Effector CD8-positive, alpha-beta T cell (primary cell): ENCODE measurements around the gene ELL2.
"Not testable (repeated sequence)": the region's sequence is repeated elsewhere in the genome, so short reads cannot be mapped to it uniquely, and the experiment has no call there.

Source experiments
- DNase-seq: peaks from one replicate; lab custom pipeline; 2025; lab: John Stamatoyannopoulos, UW

Gene ELL2

DNA sequence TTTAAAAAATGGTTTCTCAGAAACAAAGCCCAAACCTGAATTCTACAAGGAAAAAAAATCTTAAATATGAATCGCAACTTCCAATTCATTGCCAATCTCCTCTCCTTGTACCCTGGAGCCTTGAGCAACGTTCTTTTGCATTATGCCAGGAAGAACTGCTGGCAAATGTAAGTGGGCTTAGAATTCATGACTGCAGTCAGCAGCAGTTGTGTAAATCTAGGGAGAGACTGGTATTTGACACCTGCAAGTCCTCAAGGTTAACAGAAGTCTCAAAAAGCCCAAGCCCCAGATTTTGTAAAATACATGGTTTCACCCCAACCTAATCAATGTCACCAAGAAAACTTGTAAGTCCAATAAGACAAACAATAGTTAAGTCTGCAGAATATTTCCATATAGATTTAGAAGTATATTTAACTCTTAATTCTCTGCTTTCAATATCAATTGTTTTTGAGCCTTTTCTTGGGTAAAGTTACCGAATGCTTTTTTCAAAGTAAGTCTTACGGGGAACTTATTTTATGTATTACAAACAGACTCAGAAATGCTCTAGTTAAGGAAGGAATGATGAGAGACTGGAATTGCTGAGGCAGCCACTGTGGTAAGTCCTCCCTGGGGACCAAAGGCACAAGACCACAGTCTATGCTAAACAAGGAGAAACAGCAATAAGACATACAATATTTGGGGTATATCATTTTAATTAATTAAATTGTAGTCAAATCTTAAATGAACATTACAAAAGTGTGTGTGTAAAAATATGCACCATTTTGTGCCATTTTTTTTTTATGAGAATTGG, 31.3 kb downstream of the ELL2 start:
- no peak for DNase-seq

DNA sequence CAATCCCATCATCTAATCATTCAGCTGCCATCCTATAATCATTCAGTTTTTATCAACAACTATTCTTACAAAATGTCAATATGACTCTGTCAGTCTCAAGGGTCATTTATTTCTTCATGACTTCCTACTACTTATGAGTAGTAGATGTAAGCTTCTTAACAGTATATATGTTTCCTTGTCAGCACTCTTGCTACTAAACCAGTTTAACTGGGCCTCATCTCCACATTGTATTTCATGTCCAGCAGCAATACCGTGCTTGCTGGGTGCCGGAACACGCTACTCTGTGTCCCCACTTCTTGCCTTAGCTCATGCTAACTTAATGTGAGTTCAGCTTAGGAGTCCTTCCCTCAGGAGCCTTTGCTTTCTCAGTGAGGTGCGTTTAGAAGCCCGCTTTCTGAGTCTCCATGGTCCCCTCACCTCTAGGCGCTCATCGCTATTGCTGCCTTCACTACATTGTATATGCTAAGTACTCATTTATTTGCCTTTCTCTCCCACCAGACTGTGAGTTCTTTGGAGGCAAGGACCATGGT, 32.9 kb downstream of the ELL2 start:
- no peak for DNase-seq

DNA sequence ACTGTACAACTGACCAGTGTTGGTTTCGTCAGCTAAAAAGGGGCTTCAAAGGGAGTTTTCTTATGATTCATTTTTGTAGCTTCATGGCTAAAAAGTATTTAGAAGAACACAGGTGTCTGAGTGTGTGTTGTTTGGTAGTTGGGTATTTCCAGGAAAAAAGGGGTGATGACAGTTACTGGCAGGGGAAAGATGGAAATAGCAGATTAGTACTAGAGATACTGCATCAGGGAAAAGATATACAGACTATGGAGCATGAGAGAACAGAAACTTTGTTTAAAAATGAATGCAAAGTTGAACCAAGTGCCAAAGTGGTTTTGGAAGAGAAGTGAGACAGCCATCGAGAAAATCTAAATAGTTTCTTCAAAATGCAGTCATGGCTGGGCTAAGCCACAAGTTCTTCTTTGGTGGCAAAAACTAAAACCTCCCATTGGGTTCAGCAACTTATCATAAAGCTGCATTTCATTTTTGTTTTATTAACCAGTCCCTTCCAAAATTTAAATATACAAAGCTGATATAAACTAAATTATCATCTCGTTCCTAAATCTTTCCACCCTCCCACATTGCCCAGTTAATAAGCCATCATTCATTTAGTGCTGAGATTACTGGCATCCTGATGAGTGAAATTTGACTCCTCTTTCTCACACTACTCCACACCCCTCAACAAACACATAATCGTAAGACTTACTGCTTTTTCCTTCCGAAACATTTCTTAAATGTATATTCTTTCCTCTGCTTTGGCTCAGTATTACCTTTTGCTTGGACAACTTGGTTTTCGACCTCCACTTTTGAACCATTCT, 33.5 kb downstream of the ELL2 start:
- DNase-seq, result no peak

DNA sequence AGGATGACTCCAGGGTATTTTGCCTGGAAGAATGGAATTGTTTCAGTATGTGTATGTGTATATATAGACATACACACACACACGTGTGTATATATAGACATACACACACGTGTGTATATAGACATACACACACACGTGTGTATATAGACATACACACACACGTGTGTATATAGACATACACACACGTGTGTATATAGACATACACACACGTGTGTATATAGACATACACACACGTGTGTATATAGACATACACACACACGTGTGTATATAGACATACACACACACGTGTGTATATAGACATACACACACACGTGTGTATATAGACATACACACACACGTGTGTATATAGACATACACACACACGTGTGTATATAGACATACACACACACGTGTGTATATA, 34.4 kb downstream of the ELL2 start:
- DNase-seq, result not testable (repeated sequence)

DNA sequence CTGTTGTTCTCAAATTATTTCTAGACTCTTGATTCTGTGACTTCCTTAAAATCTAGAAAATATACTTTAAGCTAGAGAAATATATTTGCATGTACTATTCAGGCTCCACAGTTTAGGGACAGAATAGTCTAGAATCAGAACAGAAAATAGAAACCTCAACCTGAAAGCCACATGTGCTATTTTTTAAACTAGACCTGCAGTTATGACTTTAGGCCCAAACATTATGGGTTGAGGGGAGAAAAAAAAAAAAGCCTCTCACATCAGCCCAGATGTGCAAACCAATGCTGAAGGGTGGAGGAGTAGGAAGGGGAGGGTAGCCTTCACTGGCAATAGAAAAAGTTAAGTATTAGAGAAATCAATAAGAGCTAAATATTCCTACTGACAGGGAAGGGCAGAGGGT, 35.7 kb downstream of the ELL2 start:
- no peak for DNase-seq

DNA sequence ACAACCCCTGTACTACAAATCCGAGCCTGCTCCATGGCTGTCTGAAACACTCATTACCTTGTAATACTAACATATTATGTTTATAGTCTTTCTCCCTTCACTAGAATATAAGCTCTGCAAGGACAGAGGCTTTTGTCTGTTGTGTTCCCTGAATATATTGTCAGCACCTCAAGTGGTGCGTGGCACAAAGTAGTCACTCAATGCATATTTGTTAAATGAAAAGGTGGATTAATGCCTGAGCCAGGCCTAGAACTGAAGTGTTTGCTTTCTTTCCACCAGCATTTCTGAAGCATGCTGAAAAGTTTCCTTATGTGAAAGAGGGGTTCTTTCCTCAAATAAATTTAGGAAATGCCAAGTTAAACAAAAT, 36.3 kb downstream of the ELL2 start:
- DNase-seq, result no peak

DNA sequence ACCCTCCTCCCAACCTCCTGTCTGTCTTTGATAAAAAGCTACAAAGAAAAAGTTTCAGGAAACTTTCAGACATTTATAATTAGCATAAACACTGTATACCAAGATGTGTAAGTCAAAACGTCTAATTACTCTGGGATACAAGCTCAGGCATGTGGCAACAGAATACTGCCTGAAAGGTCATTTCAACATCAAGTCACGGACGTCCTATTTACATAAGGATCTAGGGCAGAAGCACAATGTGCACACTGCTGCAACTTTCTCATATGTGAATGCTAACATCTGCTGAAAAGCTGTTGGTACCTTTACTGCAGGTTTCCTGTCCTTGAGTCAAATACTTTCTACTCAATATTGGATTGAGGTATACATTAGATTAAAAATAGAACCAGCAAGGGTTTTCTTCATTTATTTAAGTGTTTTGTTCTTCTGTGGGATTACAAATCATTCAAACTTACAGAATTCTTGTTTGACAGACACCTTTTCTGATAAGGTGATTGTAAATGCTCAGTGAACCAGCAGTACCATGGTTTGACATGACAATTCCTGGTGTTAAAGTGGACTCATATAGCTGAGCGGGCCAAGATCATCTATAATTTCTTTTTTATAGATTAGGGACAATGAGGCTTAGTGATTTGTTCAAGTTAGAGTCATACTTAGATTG, 36.8 kb downstream of the ELL2 start:
- no peak for DNase-seq

DNA sequence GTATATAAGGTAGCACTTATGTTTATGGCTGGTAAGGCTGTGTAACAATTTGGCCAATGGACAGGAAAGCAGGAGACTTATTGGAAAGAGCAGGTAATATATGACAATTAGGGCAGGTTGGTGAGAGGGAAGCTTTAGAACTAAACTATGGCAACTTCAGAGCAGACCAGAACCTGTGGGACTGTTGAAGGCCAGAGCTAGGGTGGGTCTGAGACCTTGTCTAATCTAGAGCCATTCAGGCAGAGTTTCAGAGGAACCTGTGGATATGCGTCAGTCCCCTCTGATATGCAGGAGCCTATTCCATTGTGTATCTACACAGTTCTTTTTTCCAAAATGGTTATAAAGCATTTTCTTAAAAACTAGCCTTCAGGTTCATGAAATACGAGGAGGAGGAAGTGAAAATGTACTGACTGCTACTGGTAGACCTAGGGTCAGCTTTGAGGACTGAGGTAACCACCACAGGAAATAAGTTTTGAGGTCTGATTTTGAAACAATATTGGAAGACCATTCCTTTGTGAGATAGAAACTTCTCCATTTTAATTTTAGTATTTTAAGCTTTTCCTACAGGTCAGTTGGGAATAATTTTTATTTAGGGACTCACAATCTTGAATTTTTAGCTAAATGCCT, 37.6 kb downstream of the ELL2 start:
- no peak for DNase-seq

DNA sequence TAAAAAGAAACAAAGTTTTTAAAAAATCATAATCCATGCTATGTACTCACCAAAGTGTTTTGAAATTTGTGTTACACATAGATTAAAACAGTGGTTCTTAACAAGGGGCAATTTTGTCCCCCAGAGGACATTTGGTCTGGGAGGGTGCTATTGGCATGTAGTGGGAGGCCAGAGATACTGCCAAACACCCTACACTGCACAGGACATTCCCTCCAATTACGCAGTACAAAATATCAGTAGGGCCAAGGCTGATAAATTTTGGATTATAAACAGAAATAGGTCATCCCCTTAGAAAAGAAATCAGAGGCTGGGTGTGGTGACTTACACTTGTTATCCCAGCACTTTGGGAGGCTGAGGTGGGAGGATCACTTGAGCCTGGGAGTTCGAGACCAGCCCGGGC, 38.9 kb downstream of the ELL2 start:
- no peak for DNase-seq

DNA sequence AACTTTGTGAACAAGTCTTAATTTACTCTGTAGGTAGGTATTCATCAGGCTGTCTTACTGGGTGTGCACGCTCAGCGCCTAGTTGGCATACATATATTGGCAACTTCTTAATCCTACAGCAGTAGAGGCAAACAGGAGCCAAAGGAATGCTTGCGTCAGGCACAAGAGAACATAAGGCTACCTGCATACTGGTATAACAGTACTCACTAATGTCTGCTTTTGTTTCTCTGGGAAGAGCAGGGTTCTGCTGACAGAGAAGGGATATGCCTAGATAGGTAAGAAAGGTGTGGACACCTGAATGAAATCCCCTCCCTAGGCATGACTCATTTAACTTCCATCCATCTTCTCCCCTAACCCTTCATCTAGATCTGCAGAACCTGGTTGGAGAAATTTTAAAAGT, 40.1 kb downstream of the ELL2 start:
- DNase-seq, result no peak

DNA sequence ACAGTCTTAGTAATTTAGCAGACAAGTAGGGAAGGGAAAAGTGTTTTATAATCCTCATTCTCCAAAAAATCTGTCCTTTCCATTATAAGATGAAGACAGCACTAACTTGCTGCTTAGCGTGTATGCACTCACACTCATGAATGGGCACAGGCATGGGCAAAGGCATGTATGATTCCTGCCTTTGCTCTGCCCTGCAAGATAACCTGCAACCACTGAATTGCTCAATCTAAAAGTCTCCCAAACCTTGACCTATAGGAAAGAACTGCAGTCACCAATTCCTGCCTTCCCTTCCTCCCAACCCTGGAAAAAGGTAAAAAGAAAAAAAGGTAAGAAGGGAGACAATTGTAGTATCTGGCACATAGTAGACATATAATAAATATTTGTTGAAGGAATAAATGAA, 40.8 kb downstream of the ELL2 start:
- DNase-seq, result no peak

DNA sequence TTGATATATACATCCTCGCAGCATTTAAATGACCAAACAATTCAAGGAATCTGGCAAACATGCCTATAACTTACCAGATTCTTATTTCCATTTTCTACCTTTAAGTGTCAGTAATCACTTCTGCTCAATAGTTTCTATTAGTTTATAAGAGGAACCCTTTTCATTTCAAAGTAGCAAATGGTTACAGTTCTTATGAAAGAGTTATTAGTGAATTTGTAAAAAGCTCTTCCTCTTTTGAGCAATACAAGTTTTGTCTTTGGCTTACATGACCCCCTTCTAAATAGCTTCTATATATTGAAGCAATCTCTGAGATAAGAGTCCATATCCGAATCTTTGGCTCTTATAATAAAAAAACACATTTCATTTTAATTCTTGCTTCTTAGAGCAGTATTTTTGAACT, 42.0 kb downstream of the ELL2 start:
- DNase-seq, result no peak

DNA sequence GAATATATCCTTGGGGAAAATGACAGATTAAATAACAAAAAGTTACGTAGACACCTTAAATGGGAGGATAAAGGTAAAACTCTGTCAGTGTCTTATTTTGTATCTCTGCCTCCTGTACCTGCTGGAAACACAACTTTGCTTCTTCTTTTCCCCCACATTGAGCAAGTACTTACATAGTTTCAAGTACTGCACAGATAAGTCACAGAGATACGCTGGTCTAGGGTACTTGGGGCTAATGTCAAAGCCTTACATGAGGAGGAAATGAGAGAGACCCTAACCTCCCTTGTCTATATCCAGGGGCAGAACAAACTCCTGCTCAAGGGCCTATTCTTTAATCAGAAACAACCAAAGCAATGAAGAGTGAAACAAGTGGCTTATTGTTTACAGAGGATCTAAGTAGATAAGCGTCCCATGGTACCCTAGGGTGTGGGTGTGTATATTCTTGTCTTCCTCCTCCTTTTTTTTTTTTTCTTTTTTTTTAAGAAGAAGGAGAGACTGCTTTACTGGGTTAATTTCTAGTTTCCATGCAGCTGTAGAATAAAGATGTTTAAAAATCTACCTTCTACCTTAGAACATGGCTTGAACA, 43.1 kb downstream of the ELL2 start:
- DNase-seq, result no peak

DNA sequence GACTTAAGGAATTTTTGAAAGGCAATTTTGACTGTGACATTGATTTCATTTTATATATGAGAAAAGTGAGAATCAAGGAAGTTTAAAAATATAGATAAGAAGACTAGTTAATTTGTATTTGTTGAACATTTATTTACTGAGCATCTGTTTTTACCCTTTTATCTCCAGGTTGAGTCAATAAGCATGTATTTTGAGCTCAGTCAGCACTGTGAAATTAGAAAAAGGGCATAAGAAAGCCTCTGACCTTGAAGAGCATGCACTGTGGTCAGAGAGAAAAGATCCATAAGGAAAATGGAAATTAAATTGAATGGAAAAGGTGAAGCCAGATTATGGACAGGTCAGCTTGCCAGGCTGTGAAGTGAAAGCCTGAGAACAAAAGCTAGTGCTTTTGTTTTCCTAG, 44.4 kb downstream of the ELL2 start:
- DNase-seq, result no peak

DNA sequence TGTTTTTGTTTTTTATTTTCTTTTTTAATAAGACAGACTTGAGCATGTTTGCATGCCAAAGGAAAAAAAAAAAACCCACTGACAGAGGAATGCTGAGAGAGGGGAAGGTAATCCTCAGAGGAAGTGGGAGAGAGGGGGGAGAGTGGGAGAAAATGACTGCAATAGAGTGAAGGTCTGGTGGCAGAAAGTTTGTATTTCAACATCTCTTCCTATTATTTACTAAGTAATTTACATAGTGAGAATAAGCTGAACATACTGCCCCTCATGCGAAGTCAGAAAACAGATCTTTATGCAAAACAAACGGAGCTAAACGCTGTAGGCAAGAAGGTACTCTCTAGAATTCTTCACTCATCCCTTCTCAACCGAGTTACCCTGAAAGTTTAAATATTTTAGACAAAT, 45.0 kb downstream of the ELL2 start:
- no peak for DNase-seq

DNA sequence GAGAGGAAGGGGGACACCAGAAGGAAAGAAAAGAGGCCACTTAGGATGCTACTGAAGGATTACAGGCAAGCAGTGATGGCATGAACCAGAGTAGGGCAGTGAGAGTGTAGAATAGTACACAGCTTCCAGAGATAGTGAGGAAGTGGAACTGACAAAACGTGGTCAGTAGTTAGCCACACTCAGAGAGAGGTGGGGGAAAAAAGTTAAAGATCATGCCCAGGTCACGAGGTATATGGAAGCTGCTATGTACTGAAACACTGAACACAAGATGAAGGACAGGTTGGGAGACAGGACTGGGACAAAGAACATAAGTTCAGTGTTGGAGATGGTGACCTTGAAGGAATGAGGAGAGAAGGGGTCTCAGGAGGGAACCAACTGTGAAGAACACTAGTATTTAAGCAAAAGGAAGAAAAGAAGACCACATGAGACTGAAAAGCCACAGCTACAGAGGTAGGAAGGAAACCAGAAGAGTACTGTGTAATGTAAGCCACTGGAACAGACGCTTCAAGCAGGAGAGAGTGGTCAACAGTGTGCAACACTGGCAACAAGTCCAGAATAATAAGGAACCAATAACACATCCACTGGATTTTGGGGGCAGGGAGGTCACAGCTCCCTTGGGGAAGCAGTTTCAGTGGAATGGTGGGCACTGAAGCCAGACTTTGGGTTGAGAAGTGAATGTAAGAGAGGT, 45.5 kb downstream of the ELL2 start:
- DNase-seq, result no peak

DNA sequence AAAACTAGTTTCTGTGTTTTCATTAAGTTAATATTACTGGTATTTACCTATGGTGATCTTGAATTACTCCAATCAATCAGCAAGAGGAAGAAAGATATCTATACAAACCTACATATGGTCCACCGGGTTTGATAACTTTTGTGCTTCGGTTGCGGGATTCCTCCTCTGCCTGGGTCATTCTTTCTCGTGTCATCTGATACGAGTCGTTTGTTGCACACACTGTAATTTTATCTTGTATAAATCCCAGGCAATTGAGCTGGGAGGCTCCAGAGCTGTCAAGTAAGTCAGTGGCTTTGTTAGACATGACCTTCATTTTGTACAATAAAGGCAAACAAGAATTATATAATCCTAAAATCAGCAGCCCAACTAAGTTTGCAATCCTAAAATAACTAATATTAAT, 48.0 kb downstream of the ELL2 start:
- DNase-seq, result no peak

DNA sequence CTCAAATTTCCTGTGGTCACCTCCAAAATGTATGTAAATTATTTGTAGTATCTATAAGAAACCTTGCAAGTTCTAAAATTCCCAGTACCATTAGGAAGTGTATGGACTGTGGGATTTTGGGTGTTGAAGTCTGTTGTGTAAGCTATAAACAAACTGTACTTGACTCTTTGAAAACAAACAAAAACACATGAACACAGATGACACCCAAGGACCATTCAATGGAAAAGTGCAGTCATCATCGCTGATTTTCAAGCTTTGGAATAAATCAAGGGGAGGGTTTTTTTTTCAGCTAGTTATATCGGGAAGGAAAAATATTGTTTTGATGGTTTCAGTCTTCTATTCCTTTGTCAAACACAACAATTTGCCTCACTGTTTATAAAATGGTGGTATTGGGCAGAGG, 49.6 kb downstream of the ELL2 start:
- DNase-seq, result no peak

DNA sequence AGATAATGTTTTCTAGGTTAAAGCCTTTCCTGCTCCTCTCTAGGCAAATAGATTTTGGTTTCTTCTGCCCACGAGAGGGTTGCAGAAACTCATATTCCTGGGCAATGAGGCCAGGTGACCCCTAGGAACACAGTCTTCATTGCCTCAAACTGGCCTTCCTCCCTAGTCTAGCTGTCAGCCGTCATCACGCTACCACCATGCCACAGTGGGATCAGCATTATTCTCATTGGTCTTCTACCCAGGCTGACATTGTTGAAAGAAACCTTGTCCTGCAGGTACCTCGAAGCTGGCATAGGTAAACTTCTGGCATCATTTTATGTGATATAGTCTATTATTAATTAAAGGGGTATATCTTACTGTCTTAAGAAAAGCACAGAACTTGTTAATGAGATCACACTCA, 51.1 kb downstream of the ELL2 start:
- DNase-seq, result no peak

DNA sequence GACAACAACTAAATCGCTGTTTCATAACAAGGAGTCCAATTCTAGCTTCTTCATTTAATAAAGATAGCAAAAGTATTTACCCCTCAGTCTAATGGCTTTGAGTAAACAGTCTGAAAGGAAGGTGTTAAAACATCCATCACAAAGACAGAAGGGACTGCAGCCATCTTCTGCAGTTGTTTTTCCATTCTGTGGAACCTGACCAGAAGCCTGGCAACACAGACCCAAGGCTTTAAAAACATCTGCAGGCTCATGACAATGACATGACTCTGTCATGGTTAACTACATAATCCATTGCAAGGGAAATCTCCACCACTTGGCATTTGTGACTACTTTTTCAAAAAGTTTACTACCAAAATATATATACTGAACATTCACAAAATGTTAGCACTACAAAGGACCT, 51.9 kb downstream of the ELL2 start:
- no peak for DNase-seq

DNA sequence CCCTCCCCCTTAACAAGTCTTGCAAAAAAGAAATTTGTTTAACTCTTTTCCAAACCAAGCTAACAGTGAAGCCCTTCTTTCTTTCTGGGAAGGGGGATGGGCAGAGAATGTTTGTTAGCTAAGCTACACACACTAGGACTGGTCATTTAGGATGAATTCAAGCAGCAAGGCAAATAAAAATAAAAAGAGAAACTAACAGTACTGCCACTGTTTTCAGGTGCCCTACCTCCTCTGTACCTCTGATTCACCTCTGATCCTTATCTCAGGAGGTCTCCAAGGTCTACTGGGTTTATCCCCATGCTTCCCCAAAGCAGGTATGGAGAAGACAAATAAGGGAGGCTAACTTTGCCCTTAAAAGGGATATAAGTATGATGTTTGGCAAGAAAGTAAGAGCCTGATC, 52.9 kb downstream of the ELL2 start:
- no peak for DNase-seq
